Activated CD4-positive, alpha-beta T cell treated with anti-CD3 and anti-CD28 coated beads, Interleukin-2, amount 50 U/mL, for 4 hours (primary cell): ENCODE measurements around the gene SSBP2.

Experiments used
- DNase-seq, 2 experiments: peaks; one replicate each; pipeline ENCODE4 v3.0.0-alpha.2; 2020

SSBP2 gene

DNA sequence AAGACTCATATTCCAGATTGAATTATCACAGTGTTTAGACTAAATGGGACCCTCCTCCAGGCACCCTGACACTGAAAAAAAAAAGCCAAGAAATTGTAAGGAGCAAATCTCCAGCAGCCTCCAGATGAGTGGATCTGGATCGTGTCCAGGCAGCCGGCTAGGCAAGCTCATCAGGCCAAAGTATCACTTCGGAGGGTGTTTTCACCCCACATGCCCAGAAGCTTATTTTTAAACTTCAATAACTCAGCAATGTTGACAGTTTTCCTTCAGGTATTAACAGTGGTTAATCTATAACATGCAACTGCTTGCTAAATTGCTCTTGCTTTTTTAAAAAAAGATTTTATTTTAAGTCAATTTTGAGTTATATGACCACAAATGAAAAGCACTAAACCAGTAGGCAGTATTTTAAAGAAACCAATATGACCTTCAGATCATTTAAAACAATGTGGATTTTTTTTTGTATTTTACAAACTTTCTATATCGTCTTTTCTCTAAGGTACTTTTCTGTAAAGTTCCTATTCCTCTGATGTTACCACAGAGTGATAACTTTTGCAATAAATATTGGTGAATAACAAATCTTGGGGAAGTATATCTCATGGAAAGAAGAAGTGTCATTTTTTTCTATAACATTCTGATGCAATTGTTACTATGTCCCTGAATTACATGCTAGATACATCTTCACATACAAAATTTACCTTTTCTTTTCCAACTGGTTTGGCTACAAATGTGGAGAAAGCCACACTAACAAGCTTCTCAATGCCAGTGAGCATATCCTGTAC lies 387.6 kb downstream of the SSBP2 start:
- DNase-seq = no peak
